Spinal cord (tissue), 10 donors: ENCODE measurements around the gene TSC2. TPM values are rescaled to one million over a fixed set of nuclear protein-coding genes. Genes with fewer than 3 reads are reported as not detected.
"Not testable (repeated sequence)": the region's sequence is repeated elsewhere in the genome, so short reads cannot be mapped to it uniquely, and the experiment has no call there.

Experiments used
- DNase-seq, 6 donors: peaks; one replicate each; pipeline versions ENCODE4 v3.0.0 to v3.0.0-alpha.2; 2013 to 2015; ENCODE audit warnings: low spot score in 6 of 6, low read depth in 4 of 6
- H3K27ac ChIP-seq: one replicate; pipeline ENCODE4 v1.5.1; 2013; ENCODE audit warnings: low read depth, low read length, control low read depth
- H3K27me3 ChIP-seq: one replicate; pipeline ENCODE4 v1.6.1; 2013; ENCODE audit warnings: low read length; ENCODE audit not compliant: control insufficient read depth, insufficient read depth
- H3K36me3 ChIP-seq: one replicate; pipeline ENCODE4 v1.6.1; 2013; ENCODE audit warnings: low read length; ENCODE audit not compliant: control insufficient read depth, insufficient read depth
- H3K4me1 ChIP-seq: one replicate; pipeline ENCODE4 v1.6.1; 2013; ENCODE audit warnings: low read length; ENCODE audit not compliant: control insufficient read depth, insufficient read depth
- H3K4me3 ChIP-seq: one replicate; pipeline ENCODE4 v1.5.1; 2013; ENCODE audit warnings: low read depth, low read length, control low read depth
- H3K9me3 ChIP-seq: one replicate; pipeline ENCODE4 v1.6.1; 2013; ENCODE audit warnings: low read length; ENCODE audit not compliant: control insufficient read depth, insufficient read depth
- WGBS: methylation state at CpG from one replicate; pipeline ENCODE4 v1.1.5; 2013; ENCODE audit warnings: missing lambda C conversion rate; ENCODE audit not compliant: insufficient coverage; 5-methylcytosine and 5-hydroxymethylcytosine counted together
- polyA plus RNA-seq, 2 donors: library from polyadenylated mRNA; unstranded; fragments of 120-200 nt; gene quantifications; one replicate each; pipeline ENCODE4 v1.2.1, GENCODE V29; 2013; ENCODE audit not compliant: insufficient read length in 2 of 2
- total RNA-seq, 2 donors: library from RNA; depleted of rRNA in 1 of 2; stranded (reverse); fragments of 120-200 nt in 1 of 2; fragments of >200 nt in 1 of 2; gene quantifications; one replicate each; pipeline versions ENCODE4 v1.2.3 to v1.2.4, GENCODE V29; 2013 to 2014
- donor health status: healthy.

The TSC2 gene
- total and polyA plus RNA-seq, 4 donors = 39.6 to 231 (median 117) TPM

DNA sequence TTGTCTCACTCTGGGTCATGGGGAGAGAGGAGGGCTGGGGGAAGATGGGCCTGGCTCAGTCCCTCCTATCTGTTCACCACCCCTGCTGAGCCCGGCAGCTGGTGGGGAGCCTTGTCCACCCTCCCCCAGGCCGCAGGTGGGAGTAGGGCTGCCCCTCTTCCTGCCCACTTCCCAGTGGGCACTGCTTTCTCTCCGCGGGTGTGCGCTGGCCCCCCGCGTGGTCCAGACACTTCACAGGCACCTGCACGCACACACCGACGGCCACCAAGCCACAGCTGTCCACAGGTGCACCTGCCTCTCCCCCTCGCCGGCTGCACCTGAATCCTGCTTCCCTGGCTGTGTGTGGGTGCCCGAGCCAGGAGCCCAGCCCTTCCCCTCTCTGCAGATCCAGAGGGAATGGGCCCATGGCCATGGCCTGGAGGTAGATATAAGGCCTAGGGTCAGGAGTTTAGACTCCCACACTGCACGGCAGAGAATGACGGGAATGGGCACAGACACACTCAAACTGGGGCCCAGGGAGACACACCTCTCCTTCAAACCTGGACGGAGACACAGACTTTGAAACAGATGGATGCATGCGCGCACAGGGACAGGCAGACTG, 19.1 kb upstream of the TSC2 start:
- no peak overlapping the region for H3K27ac ChIP-seq
- peaks cover 54% of the 10 kb centered on the region for H3K4me1 ChIP-seq
- peaks cover 2% of the 10 kb centered on the region for H3K27me3 ChIP-seq
- 96% methylated on average over 18 of the region's 18 CpGs for WGBS
- H3K9me3 ChIP-seq = no peaks in the 10 kb centered on the region
- no peak overlapping the region for H3K4me3 ChIP-seq
- no peak for DNase-seq
- H3K36me3 ChIP-seq = peaks cover 48% of the 10 kb centered on the region

DNA sequence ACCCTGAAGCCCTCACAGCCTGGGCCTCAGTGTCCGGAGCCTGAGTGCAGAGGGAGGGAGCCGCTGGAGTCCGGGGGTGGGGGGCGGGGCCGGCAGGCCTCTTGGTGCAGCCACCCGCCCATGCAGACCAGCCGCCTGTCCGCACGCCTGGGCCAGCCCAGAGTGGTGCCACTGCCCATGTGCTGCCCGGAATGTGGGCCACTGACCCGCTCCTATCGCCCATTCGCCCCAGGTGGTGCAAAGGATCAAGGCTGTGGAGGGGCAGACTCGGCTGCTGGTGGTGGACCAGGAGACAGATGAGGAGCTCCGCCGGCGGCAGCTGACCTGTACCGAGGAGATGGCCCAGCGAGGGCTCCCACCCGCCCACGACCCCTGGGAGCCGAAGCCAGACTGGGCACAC, 18.4 kb upstream of the TSC2 start:
- WGBS = 87% methylated on average over 22 of the region's 22 CpGs
- H3K36me3 ChIP-seq = peaks cover 53% of the 10 kb centered on the region
- no peak overlapping the region for H3K4me3 ChIP-seq
- H3K9me3 ChIP-seq = no peaks in the 10 kb centered on the region
- H3K27ac ChIP-seq = no peak overlapping the region
- peaks cover 2% of the 10 kb centered on the region for H3K27me3 ChIP-seq
- no peak for DNase-seq
- peaks cover 53% of the 10 kb centered on the region for H3K4me1 ChIP-seq

DNA sequence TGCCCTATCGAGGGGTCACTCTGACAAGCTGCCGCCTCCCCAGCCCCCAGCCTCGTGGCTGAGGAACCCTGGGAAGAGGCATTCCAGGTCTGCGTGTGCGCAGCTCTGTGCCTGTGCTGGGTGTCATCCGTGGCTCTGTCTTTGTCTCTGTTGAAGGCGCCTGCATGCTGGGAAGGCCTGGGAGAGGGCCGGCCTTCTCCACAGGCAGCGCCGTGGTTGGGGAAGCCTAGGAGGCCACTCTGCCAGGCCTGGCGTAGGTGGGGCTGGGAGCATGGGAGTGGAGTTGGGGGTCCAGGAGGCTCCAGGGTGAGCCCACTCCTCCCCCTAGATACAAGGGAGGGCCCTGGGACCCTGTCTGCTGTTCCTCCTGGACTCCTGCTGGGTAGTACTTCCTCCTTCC, 17.7 kb upstream of the TSC2 start:
- Histone ChIP-seq H3K4me3 (no peak overlapping the region), H3K9me3 (no peaks in the 10 kb centered on the region), H3K4me1 (peaks cover 59% of the 10 kb centered on the region), H3K27me3 (peaks cover 2% of the 10 kb centered on the region), H3K27ac (no peak overlapping the region), H3K36me3 (peaks cover 59% of the 10 kb centered on the region)
- no peak for DNase-seq
- 73% methylated on average over 8 of the region's 11 CpGs for WGBS

DNA sequence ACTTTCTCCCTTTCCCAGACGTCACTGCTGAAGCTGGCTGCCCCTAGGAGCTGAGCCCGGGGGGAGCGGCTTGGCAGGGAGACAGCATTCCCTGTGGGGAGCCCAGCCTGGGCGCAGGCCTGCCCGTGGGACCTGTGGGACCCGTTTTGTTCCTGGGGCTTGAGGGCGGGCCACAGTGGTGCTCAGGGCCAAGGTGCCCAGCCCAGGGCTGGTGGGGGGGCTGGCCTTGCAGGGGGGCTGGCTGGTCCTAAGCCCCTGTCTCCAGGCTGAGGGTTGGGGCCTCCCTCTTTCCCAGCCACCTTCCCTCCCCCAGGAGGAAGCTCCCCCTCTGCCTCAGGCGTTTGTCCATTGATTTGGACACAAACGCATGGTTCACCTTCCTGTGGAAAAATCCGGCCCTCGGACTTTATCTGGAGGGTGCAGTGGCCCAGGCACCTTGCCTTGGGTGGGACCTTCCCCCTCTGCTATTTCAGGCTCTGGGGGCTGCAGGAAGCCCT, 16.7 kb upstream of the TSC2 start:
- DNase-seq = no peak
- WGBS = 91% methylated on average over 8 of the region's 11 CpGs
- Histone ChIP-seq H3K27me3 (peaks cover 2% of the 10 kb centered on the region), H3K36me3 (peaks cover 67% of the 10 kb centered on the region), H3K27ac (peak overlapping the region; percentile 10), H3K9me3 (no peaks in the 10 kb centered on the region), H3K4me3 (no peak overlapping the region), H3K4me1 (peaks cover 64% of the 10 kb centered on the region)

DNA sequence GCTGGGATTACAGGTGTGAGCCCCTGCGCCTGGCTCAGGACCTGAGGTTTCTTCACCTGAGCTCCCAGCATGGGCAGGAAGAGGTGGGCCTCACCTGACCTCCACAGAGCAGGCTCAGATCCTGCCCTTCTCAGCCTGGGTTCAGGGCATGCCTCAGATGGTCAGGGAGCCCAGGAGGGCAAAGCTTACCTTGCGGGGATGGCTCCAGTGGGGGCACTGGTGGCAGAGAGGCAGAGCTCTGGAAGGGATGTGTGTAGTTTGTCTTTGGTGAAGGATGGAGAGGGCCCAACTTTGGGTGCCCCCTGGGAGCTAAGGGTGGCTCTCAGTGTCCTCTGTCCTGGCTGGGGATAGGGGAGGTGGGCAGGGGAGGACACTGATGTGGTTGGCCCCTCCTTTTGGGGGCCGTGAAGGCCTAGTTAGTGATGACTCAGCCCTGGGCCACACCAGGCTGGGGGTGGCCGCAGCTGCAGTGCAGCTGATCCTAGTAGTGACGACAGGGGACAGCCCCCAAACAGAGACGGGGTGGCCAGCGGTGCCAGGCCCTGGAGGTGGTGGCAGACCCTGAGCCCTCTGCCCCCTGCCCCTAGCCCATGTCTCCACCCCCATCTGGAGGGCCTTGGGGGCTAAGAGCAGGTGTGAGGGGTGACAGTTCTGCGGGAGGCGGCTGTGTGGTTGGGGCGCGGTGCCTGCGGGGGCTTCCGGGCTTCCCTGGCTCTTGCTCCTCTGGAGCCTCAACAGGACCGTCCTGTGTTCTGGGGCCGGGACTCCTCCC, 15.3 kb upstream of the TSC2 start:
- 86% methylated on average over 13 of the region's 15 CpGs for WGBS
- peaks cover 81% of the 10 kb centered on the region for H3K36me3 ChIP-seq
- H3K4me1 ChIP-seq = peaks cover 70% of the 10 kb centered on the region
- peaks cover under 1% of the 10 kb centered on the region for H3K27me3 ChIP-seq
- DNase-seq = no peak
- H3K27ac ChIP-seq = peak overlapping the region; percentile 94
- H3K9me3 ChIP-seq = no peaks in the 10 kb centered on the region
- H3K4me3 ChIP-seq = no peak overlapping the region

DNA sequence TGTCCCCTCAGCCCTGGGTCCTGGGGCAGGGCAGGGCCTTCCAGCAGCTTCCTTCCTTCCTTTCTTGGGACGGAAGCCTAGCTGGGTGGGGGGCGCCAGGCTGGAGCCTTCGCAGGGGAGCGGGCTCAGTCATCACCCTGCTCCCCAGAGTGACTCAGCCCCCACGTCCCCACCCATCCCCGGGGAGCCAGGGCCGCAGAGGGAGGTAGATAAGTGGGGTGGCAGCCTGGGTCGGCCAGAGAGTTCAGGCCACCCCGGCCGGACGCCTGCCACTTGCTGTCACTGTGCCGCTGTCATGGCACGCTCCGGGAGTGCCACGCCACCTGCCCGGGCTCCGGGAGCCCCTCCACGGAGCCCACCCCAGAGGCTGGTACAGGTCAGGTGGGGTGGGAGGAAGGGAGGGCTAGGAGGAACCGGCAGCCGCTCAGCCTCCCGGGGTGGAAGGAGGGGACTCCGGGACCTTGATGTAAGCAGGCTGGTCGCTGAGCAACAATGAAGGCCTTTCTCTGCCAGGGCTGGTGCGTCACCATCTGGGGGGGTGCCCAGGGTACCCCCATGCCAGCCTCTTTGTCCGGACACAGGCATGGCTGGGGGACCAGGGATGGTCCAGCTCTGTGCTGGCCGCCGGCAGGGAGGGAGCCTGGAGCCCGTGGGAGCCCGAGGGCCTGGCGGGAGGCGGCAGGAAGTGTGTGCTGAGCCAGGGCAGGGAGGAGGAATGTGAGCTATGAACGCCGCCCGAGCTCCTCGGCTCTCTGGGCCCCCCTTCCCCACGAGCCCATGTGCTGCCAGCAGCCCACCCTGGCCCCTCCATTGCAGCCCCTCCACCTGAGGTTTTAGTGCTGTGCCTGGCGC, 14.5 kb upstream of the TSC2 start:
- peaks cover 69% of the 10 kb centered on the region for H3K4me1 ChIP-seq
- peaks cover 89% of the 10 kb centered on the region for H3K36me3 ChIP-seq
- H3K4me3 ChIP-seq = peak overlapping the region; percentile 12
- no peaks in the 10 kb centered on the region for H3K9me3 ChIP-seq
- peak in 3 of 6 donors; percentile 53 to 84 (median 60) for DNase-seq
- H3K27ac ChIP-seq = peak overlapping the region; percentile 94
- H3K27me3 ChIP-seq = no peaks in the 10 kb centered on the region
- 27% methylated on average over 32 of the region's 37 CpGs for WGBS

DNA sequence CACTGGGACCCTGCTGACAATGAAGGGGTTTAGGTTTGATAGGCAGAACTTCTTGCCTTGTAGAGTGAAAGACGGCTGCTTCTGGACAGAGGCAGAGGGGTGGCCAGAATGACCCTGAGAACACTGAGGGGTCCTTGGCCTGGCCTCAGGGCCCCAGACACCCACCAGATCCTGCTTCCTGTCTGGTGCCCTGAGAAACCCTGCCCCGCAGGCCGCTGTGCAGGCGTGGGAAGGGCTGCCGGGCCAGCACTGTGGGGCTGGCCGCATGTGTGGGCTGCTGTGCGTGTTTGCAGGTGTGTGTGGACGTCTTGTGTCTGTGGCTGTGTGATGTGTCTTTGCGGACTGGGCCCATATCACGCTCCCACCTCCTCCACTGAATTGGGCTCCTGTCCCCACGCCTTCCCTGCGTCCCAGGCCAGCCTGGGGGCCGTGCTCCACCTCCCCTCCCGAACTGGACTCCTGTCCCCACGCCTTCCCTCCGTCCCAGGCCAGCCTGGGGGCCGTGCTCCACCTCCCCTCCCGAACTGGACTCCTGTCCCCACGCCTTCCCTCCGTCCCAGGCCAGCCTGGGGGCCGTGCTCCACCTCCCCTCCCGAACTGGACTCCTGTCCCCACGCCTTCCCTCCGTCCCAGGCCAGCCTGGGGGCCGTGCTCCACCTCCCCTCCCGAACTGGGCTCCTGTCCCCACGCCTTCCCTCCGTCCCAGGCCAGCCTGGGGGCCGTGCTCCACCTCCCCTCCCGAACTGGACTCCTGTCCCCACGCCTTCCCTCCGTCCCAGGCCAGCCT, 13.7 kb upstream of the TSC2 start:
- peak overlapping the region; percentile 94 for H3K27ac ChIP-seq
- H3K9me3 ChIP-seq = not testable (repeated sequence)

DNA sequence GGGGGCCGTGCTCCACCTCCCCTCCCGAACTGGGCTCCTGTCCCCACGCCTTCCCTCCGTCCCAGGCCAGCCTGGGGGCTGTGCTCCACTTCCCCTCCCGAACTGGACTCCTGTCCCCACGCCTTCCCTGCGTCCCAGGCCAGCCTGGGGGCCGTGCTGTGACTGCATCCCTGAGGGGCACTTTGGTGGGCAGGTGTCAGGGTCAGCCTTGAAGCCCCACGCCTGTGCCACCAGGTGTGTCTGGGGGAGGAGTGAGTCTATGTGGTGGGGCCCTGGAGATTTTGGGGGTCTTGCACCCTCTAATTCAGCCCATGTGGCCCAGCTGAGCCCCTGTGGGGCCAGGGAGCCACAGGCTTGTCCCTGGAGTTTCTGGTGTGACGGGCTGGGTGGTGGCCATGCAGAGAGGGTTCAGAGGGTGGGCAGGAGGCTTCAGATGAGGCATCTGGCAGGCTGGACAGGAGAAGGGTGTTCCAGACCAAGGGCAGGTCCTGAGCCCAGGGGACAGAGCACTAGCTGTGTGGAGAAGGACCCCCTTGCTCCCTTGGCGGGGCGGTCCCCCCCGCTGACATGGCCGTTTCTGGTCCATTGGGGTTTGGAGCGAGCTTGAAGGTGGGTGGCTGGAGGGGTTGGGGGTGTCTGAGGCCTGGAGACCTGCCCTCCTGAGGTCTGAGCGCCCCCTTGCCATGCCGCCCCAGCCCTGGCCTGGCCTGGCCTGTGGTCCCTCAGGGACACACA, 12.9 kb upstream of the TSC2 start:
- DNase-seq = no peak
- H3K27me3 ChIP-seq = no peaks in the 10 kb centered on the region
- 92% methylated on average over 14 of the region's 17 CpGs for WGBS
- H3K36me3 ChIP-seq = peaks cover 93% of the 10 kb centered on the region
- no peak overlapping the region for H3K4me3 ChIP-seq
- peak overlapping the region; percentile 79 for H3K27ac ChIP-seq
- H3K4me1 ChIP-seq = peaks cover 78% of the 10 kb centered on the region
- H3K9me3 ChIP-seq = no peaks in the 10 kb centered on the region

More for the DNA sequence above, 13.7 kb upstream of the TSC2 start:
- not testable (repeated sequence) for H3K27me3 ChIP-seq, DNase-seq
- H3K4me1 ChIP-seq = peaks cover 71% of the 10 kb centered on the region
- 77% methylated on average over 2 of the region's 32 CpGs for WGBS
- H3K4me3 ChIP-seq = peak overlapping the region; percentile 12
- peaks cover 93% of the 10 kb centered on the region for H3K36me3 ChIP-seq
